Measurements from ENCODE around the gene MRPL46.
"Not testable (repeated sequence)": the region's sequence is repeated elsewhere in the genome, so short reads cannot be mapped to it uniquely, and the experiment has no call there.

MRPL46 gene

GRCh38 chr15:88480981-88481380 lies 13.8 kb upstream of the MRPL46 start:
- Histone ChIP-seq H3K9me3 (ENCODE audit: control insufficient read depth, low read length) (no peaks in the 10 kb centered on the region), H3K27me3 (ENCODE audit: control insufficient read depth, insufficient read depth, low read length, poor library complexity, severe bottlenecking) (peaks cover 18% of the 10 kb centered on the region), H3K36me3 (ENCODE audit: control insufficient read depth, insufficient read depth, low read length) (peaks cover 3% of the 10 kb centered on the region), H3K4me3 (ENCODE audit: insufficient read depth, low read depth, low read length) (no peak overlapping the region), H3K4me1 (ENCODE audit: control insufficient read depth, insufficient read depth, low read length) (peaks cover 9% of the 10 kb centered on the region), H3K27ac (ENCODE audit: insufficient read depth, low read depth, low read length, poor library complexity, severe bottlenecking) (no peak overlapping the region)
- 90 to 91% methylated on average over 8 of the region's 8 CpGs for WGBS, 2 experiments

- no peak overlapping the region for H3K4me3 ChIP-seq (ENCODE audit: insufficient read depth, low read depth, low read length)
- no peak overlapping the region for H3K27ac ChIP-seq (ENCODE audit: insufficient read depth, low read depth, low read length, poor library complexity, severe bottlenecking)
- 88% methylated on average over 3 of the region's 3 CpGs for WGBS, 2 experiments
- H3K36me3 ChIP-seq (ENCODE audit: control insufficient read depth, insufficient read depth, low read length) = peaks cover 3% of the 10 kb centered on the region
- peaks cover 18% of the 10 kb centered on the region for H3K27me3 ChIP-seq (ENCODE audit: control insufficient read depth, insufficient read depth, low read length, poor library complexity, severe bottlenecking)
- no peaks in the 10 kb centered on the region for H3K9me3 ChIP-seq (ENCODE audit: control insufficient read depth, low read length)
- H3K4me1 ChIP-seq (ENCODE audit: control insufficient read depth, insufficient read depth, low read length) = peaks cover 8% of the 10 kb centered on the region
Measured at GRCh38 chr15:88479169-88479568, 12.0 kb upstream of the MRPL46 start.

- H3K4me3 ChIP-seq (ENCODE audit: insufficient read depth, low read depth, low read length) = no peak overlapping the region
- H3K9me3 ChIP-seq (ENCODE audit: control insufficient read depth, low read length) = no peaks in the 10 kb centered on the region
- peaks cover 3% of the 10 kb centered on the region for H3K36me3 ChIP-seq (ENCODE audit: control insufficient read depth, insufficient read depth, low read length)
- H3K27ac ChIP-seq (ENCODE audit: insufficient read depth, low read depth, low read length, poor library complexity, severe bottlenecking) = no peak overlapping the region
- no peaks in the 10 kb centered on the region for H3K4me1 ChIP-seq (ENCODE audit: control insufficient read depth, insufficient read depth, low read length)
- 90 to 95% methylated on average over 5 of the region's 5 CpGs for WGBS, 2 experiments
- peaks cover 6% of the 10 kb centered on the region for H3K27me3 ChIP-seq (ENCODE audit: control insufficient read depth, insufficient read depth, low read length, poor library complexity, severe bottlenecking)
Measured at GRCh38 chr15:88477904-88478303, 10.7 kb upstream of the MRPL46 start.

- Histone ChIP-seq H3K4me3 (ENCODE audit: insufficient read depth, low read depth, low read length) (no peak overlapping the region), H3K9me3 (ENCODE audit: control insufficient read depth, low read length) (no peaks in the 10 kb centered on the region), H3K4me1 (ENCODE audit: control insufficient read depth, insufficient read depth, low read length) (no peaks in the 10 kb centered on the region), H3K27ac (ENCODE audit: insufficient read depth, low read depth, low read length, poor library complexity, severe bottlenecking) (no peak overlapping the region), H3K36me3 (ENCODE audit: control insufficient read depth, insufficient read depth, low read length) (peaks cover 6% of the 10 kb centered on the region), H3K27me3 (ENCODE audit: control insufficient read depth, insufficient read depth, low read length, poor library complexity, severe bottlenecking) (no peaks in the 10 kb centered on the region)
- WGBS, 2 experiments = 94 to 97% methylated on average over 7 of the region's 7 CpGs
Measured at GRCh38 chr15:88477126-88477525, 9.9 kb upstream of the MRPL46 start.

- 72 to 74% methylated on average over 8 of the region's 8 CpGs for WGBS, 2 experiments
- H3K4me1 ChIP-seq (ENCODE audit: control insufficient read depth, insufficient read depth, low read length) = no peaks in the 10 kb centered on the region
- H3K36me3 ChIP-seq (ENCODE audit: control insufficient read depth, insufficient read depth, low read length) = peaks cover 6% of the 10 kb centered on the region
- no peak overlapping the region for H3K27ac ChIP-seq (ENCODE audit: insufficient read depth, low read depth, low read length, poor library complexity, severe bottlenecking)
- H3K9me3 ChIP-seq (ENCODE audit: control insufficient read depth, low read length) = no peaks in the 10 kb centered on the region
- H3K27me3 ChIP-seq (ENCODE audit: control insufficient read depth, insufficient read depth, low read length, poor library complexity, severe bottlenecking) = no peaks in the 10 kb centered on the region
- no peak overlapping the region for H3K4me3 ChIP-seq (ENCODE audit: insufficient read depth, low read depth, low read length)
Measured at GRCh38 chr15:88476635-88477060, 9.5 kb upstream of the MRPL46 start.

GRCh38 chr15:88473661-88474293 lies 6.6 kb upstream of the MRPL46 start:
- not testable (repeated sequence) for H3K27ac ChIP-seq (ENCODE audit: insufficient read depth, low read depth, low read length, poor library complexity, severe bottlenecking); H3K36me3 ChIP-seq (ENCODE audit: control insufficient read depth, insufficient read depth, low read length); H3K4me3 ChIP-seq (ENCODE audit: insufficient read depth, low read depth, low read length); H3K27me3 ChIP-seq (ENCODE audit: control insufficient read depth, insufficient read depth, low read length, poor library complexity, severe bottlenecking); H3K4me1 ChIP-seq (ENCODE audit: control insufficient read depth, insufficient read depth, low read length); H3K9me3 ChIP-seq (ENCODE audit: control insufficient read depth, low read length)
- 86 to 91% methylated on average over 4 of the region's 4 CpGs for WGBS, 2 experiments

- WGBS, 2 experiments = 87 to 89% methylated on average over 3 of the region's 4 CpGs
- H3K27ac ChIP-seq (ENCODE audit: insufficient read depth, low read depth, low read length, poor library complexity, severe bottlenecking) = no peak overlapping the region
- no peaks in the 10 kb centered on the region for H3K27me3 ChIP-seq (ENCODE audit: control insufficient read depth, insufficient read depth, low read length, poor library complexity, severe bottlenecking)
- H3K4me1 ChIP-seq (ENCODE audit: control insufficient read depth, insufficient read depth, low read length) = no peaks in the 10 kb centered on the region
- H3K4me3 ChIP-seq (ENCODE audit: insufficient read depth, low read depth, low read length) = no peak overlapping the region
- no peaks in the 10 kb centered on the region for H3K9me3 ChIP-seq (ENCODE audit: control insufficient read depth, low read length)
- H3K36me3 ChIP-seq (ENCODE audit: control insufficient read depth, insufficient read depth, low read length) = peaks cover 3% of the 10 kb centered on the region
Measured at GRCh38 chr15:88472225-88472624, 5.0 kb upstream of the MRPL46 start.

- H3K36me3 ChIP-seq (ENCODE audit: control insufficient read depth, insufficient read depth, low read length) = peaks cover 3% of the 10 kb centered on the region
- no peak overlapping the region for H3K27ac ChIP-seq (ENCODE audit: insufficient read depth, low read depth, low read length, poor library complexity, severe bottlenecking)
- no peaks in the 10 kb centered on the region for H3K9me3 ChIP-seq (ENCODE audit: control insufficient read depth, low read length)
- H3K4me3 ChIP-seq (ENCODE audit: insufficient read depth, low read depth, low read length) = no peak overlapping the region
- 92 to 93% methylated on average over 4 to 6 of the region's 6 CpGs for WGBS, 2 experiments
- H3K4me1 ChIP-seq (ENCODE audit: control insufficient read depth, insufficient read depth, low read length) = no peaks in the 10 kb centered on the region
- H3K27me3 ChIP-seq (ENCODE audit: control insufficient read depth, insufficient read depth, low read length, poor library complexity, severe bottlenecking) = no peaks in the 10 kb centered on the region
Measured at GRCh38 chr15:88470625-88471372, 3.6 kb upstream of the MRPL46 start.

GRCh38 chr15:88469321-88469720 lies 2.1 kb upstream of the MRPL46 start:
- no peak overlapping the region for H3K27ac ChIP-seq (ENCODE audit: insufficient read depth, low read depth, low read length, poor library complexity, severe bottlenecking)
- no peaks in the 10 kb centered on the region for H3K4me1 ChIP-seq (ENCODE audit: control insufficient read depth, insufficient read depth, low read length)
- H3K36me3 ChIP-seq (ENCODE audit: control insufficient read depth, insufficient read depth, low read length) = peaks cover 8% of the 10 kb centered on the region
- H3K9me3 ChIP-seq (ENCODE audit: control insufficient read depth, low read length) = no peaks in the 10 kb centered on the region
- H3K4me3 ChIP-seq (ENCODE audit: insufficient read depth, low read depth, low read length) = no peak overlapping the region
- H3K27me3 ChIP-seq (ENCODE audit: control insufficient read depth, insufficient read depth, low read length, poor library complexity, severe bottlenecking) = no peaks in the 10 kb centered on the region
- WGBS, 2 experiments = 94% methylated on average over 2 of the region's 2 CpGs

- H3K27ac ChIP-seq (ENCODE audit: insufficient read depth, low read depth, low read length, poor library complexity, severe bottlenecking); H3K9me3 ChIP-seq (ENCODE audit: control insufficient read depth, low read length); H3K4me3 ChIP-seq (ENCODE audit: insufficient read depth, low read depth, low read length); H3K27me3 ChIP-seq (ENCODE audit: control insufficient read depth, insufficient read depth, low read length, poor library complexity, severe bottlenecking); H3K4me1 ChIP-seq (ENCODE audit: control insufficient read depth, insufficient read depth, low read length): not testable (repeated sequence)
- H3K36me3 ChIP-seq (ENCODE audit: control insufficient read depth, insufficient read depth, low read length) = peaks cover 10% of the 10 kb centered on the region
- WGBS, 2 experiments = 95 to 97% methylated on average over 10 of the region's 10 CpGs
Measured at GRCh38 chr15:88468721-88469120, 1.5 kb upstream of the MRPL46 start.

Data from ectodermal cell (in vitro differentiated cells).